HEK293 (cell line): ENCODE results near the gene NAP1L4.

Experiments
- ATF2 ChIP-seq: fragments of 450-650 bp; formaldehyde crosslinking; IDR thresholded peaks from 2 replicates; pipeline ENCODE4 v1.5.1; 2016; ENCODE audit warnings: missing biosample characterization, missing genetic modification characterization, low read depth
- CTCF ChIP-seq: fragments of 450-650 bp; formaldehyde crosslinking; IDR thresholded peaks from 2 replicates; pipeline ENCODE4 v1.5.1; 2016; ENCODE audit warnings: missing biosample characterization, missing genetic modification characterization
- PATZ1 ChIP-seq: fragments of 450-650 bp; formaldehyde crosslinking; IDR thresholded peaks from 2 replicates; pipeline ENCODE4 v1.5.1; 2016; ENCODE audit warnings: missing biosample characterization, missing genetic modification characterization
- PRDM10 ChIP-seq: fragments of 450-650 bp; formaldehyde crosslinking; IDR thresholded peaks from 2 replicates; pipeline ENCODE4 v1.5.1; 2016; ENCODE audit warnings: missing biosample characterization, missing genetic modification characterization
- YY1 ChIP-seq: fragments of 450-650 bp; formaldehyde crosslinking; IDR thresholded peaks from 2 replicates; pipeline ENCODE4 v1.5.1; 2018; ENCODE audit warnings: missing biosample characterization, missing genetic modification characterization
- ZBTB21 ChIP-seq: fragments of 450-650 bp; formaldehyde crosslinking; IDR thresholded peaks from 2 replicates; pipeline ENCODE4 v1.5.1; 2017; ENCODE audit warnings: missing biosample characterization, missing genetic modification characterization
- ZNF510 ChIP-seq: fragments of 450-650 bp; formaldehyde crosslinking; IDR thresholded peaks from 2 replicates; pipeline ENCODE4 v1.5.1; 2018; ENCODE audit warnings: mild to moderate bottlenecking, missing genetic modification characterization, missing biosample characterization; ENCODE audit not compliant: insufficient replicate concordance
- ZNF654 ChIP-seq: fragments of 450-650 bp; formaldehyde crosslinking; IDR thresholded peaks from 2 replicates; pipeline ENCODE4 v1.5.1; 2016; ENCODE audit warnings: low read depth, missing biosample characterization, missing genetic modification characterization
- ZNF701 ChIP-seq: fragments of 450-650 bp; formaldehyde crosslinking; IDR thresholded peaks from 2 replicates; pipeline ENCODE4 v1.5.1; 2016; ENCODE audit warnings: missing biosample characterization, missing genetic modification characterization

GRCh38 chr11:3035333-3035732 is 43.2 kb upstream of the NAP1L4 start:
- TF ChIP-seq ZNF701 (tag by site-specific recombination) (no peak), CTCF (tag by site-specific recombination) (no peak), ZBTB21 (tag by site-specific recombination) (no peak), ZNF654 (tag by site-specific recombination) (no peak), PRDM10 (0 out of 2 replicates have a peak, but pooled peaks have one; percentile 17), PATZ1 (tag by site-specific recombination) (no peak), ATF2 (tag by site-specific recombination) (no peak), ZNF510 (tag by site-specific recombination) (no peak), YY1 (tag by site-specific recombination) (no peak)
